Right lobe of liver (tissue), 6 donors: ENCODE data around the gene INVS. TPM values are rescaled to one million over a fixed set of nuclear protein-coding genes. Genes with fewer than 3 reads are reported as not detected.

Source experiments
- ATAC-seq, 4 donors: fragments of 200-7000 bp; cut with Tn5 transposase; one replicate each; pipeline ENCODE4 v1.9.1; 2020; ENCODE audit warnings: mild to moderate bottlenecking in 4 of 4, moderate library complexity in 4 of 4
- DNase-seq, 3 donors: peaks; one replicate each; pipeline ENCODE4 v3.0.0-alpha.2; 2020
- H3K27ac ChIP-seq, 3 donors: fragments of 200-600 bp; one replicate each; pipeline ENCODE4 v1.8.0; 2022
- H3K27me3 ChIP-seq, 2 donors: fragments of 200-600 bp; one replicate each; pipeline ENCODE4 v1.8.0; 2022
- H3K36me3 ChIP-seq, 4 donors: fragments of 200-600 bp; sonication (generic) in 1 of 4; one replicate each; pipeline versions ENCODE4 v1.5.1 to v1.8.0; 2017 to 2022; ENCODE audit warnings: control low read depth in 1 of 4
- H3K4me1 ChIP-seq, 4 donors: fragments of 200-600 bp; sonication (generic) in 1 of 4; one replicate each; pipeline versions ENCODE4 v1.5.1 to v1.8.0; 2017 to 2022; ENCODE audit warnings: control low read depth in 1 of 4
- H3K4me3 ChIP-seq, 3 donors: fragments of 200-600 bp; one replicate each; pipeline ENCODE4 v1.8.0; 2022
- H3K9me3 ChIP-seq, 4 donors: fragments of 200-600 bp; sonication (generic) in 1 of 4; one replicate each; pipeline versions ENCODE4 v1.5.1 to v1.8.0; 2017 to 2022; ENCODE audit warnings: control low read depth in 1 of 4
- CTCF ChIP-seq, 4 donors: fragments of 200-600 bp in 3 of 4; fragments of 450-650 bp in 1 of 4; IDR thresholded peaks; one replicate each; pipeline versions ENCODE4 v1.5.1 to v1.8.0; 2016 to 2022; ENCODE audit warnings: antibody characterized with exemption in 4 of 4, mild to moderate bottlenecking in 2 of 4
- POLR2A ChIP-seq: fragments of 450-650 bp; IDR thresholded peaks from one replicate; pipeline ENCODE4 v1.6.1; 2017; ENCODE audit warnings: antibody characterized with exemption, mild to moderate bottlenecking
- WGBS: methylation state at CpG from one replicate; pipeline ENCODE4 v1.1.6; 2018; ENCODE audit warnings: low coverage, low lambda C conversion rate; ENCODE audit not compliant: insufficient coverage; ENCODE audit errors: missing lambda C conversion rate; 5-methylcytosine and 5-hydroxymethylcytosine counted together
- intact Hi-C, 2 donors: fragments of 100-400 bp; cut with DNase I; formaldehyde crosslinking; loops; one replicate each; pipeline versions ENCODE4 v1.11.2 to v1.14.1; 2022
- total RNA-seq, 6 experiments: library from RNA; depleted of rRNA in 2 of 6; stranded (reverse); fragments of >200 nt in 2 of 6; fragmentation: NEBNext Ultra II Directional in 3 of 6; extraction: Animal tissue kit (Norgen Biotek cat#: 25700) in 3 of 6; gene quantifications; one replicate each; pipeline versions ENCODE4 v1.1.0 to v1.2.4, GENCODE V29; 2016 to 2023
- donor health status: DM: no; HTN: yes; CAD: no.
- donor health status: DM: no; HTN: no; CAD: no.
- donor health status: DM: no; HTN: no; CAD: no.
- donor health status: DM: no; HTN: yes; CAD: no.
- donor health status: DM: no; HTN: yes; CAD: no.

The INVS gene
- total RNA-seq, 6 experiments from 2014 or later = 10.6 to 23.2 (median 16.8) TPM

GRCh38 chr9:100296407-100296806, 197.4 kb downstream of the INVS start:
- no peaks in the 10 kb centered on the region for H3K27me3 ChIP-seq
- H3K27ac ChIP-seq = no peak overlapping the region
- DNase-seq = no peak
- TF ChIP-seq CTCF (IDR thresholded peaks at IDR 0.05) (no peak), POLR2A (no peak)
- H3K4me1 ChIP-seq = peaks cover 0 to 35% (median 6%) of the 10 kb centered on the region in 4 donors
- peaks cover 0 to 26% (median 12%) of the 10 kb centered on the region in 4 donors for H3K36me3 ChIP-seq
- no peaks in the 10 kb centered on the region for H3K9me3 ChIP-seq
- 65% methylated on average over 4 of the region's 4 CpGs for WGBS
- intact Hi-C loops = no loop called here
- ATAC-seq = peak; percentile 42 to 54 (median 47)
- H3K4me3 ChIP-seq = no peak overlapping the region

GRCh38 chr9:100298378-100298777, 199.3 kb downstream of the INVS start:
- intact Hi-C loops = no loop called here
- Histone ChIP-seq H3K4me1 (peaks cover 0 to 35% (median 6%) of the 10 kb centered on the region in 4 donors), H3K27ac (no peak overlapping the region), H3K27me3 (no peaks in the 10 kb centered on the region), H3K4me3 (no peak overlapping the region), H3K9me3 (no peaks in the 10 kb centered on the region), H3K36me3 (peaks cover 0 to 23% (median 10%) of the 10 kb centered on the region in 4 donors)
- DNase-seq = no peak
- TF ChIP-seq CTCF (IDR thresholded peaks at IDR 0.05) = no peak
- no peak for TF ChIP-seq POLR2A
- 95% methylated on average over 3 of the region's 3 CpGs for WGBS
- ATAC-seq = no peak

GRCh38 chr9:100303747-100304146, 204.7 kb downstream of the INVS start:
- WGBS = 93% methylated on average over 2 of the region's 3 CpGs
- Histone ChIP-seq H3K27me3 (no peaks in the 10 kb centered on the region), H3K36me3 (peaks cover 0 to 19% (median 7%) of the 10 kb centered on the region in 4 donors), H3K4me1 (peaks cover 0 to 5% (median 0%) of the 10 kb centered on the region in 4 donors), H3K9me3 (no peaks in the 10 kb centered on the region), H3K4me3 (no peak overlapping the region), H3K27ac (no peak overlapping the region)
- DNase-seq (no peak), ATAC-seq (no peak)
- TF ChIP-seq POLR2A = no peak
- no peak for TF ChIP-seq CTCF (IDR thresholded peaks at IDR 0.05)
- intact Hi-C loops = no loop called here

- WGBS = 100% methylated on average over 1 of the region's 1 CpG
- peaks cover 0 to 7% (median 4%) of the 10 kb centered on the region in 4 donors for H3K36me3 ChIP-seq
- no peak for TF ChIP-seq POLR2A
- no peak for TF ChIP-seq CTCF (IDR thresholded peaks at IDR 0.05)
- DNase-seq (no peak), ATAC-seq (no peak)
- H3K4me3 ChIP-seq = no peak overlapping the region
- no peaks in the 10 kb centered on the region for H3K27me3 ChIP-seq
- no peak overlapping the region for H3K27ac ChIP-seq
- intact Hi-C loops = no loop called here
- peaks cover 0 to 11% (median 0%) of the 10 kb centered on the region in 4 donors for H3K4me1 ChIP-seq
- H3K9me3 ChIP-seq = no peaks in the 10 kb centered on the region
Observed at GRCh38 chr9:100306283-100306682, 207.2 kb downstream of the INVS start.

- H3K4me1 ChIP-seq = peaks cover 0 to 11% (median 0%) of the 10 kb centered on the region in 4 donors
- no peak for ATAC-seq
- H3K4me3 ChIP-seq = no peak overlapping the region
- no peaks in the 10 kb centered on the region for H3K27me3 ChIP-seq
- WGBS = 45% methylated on average over 2 of the region's 2 CpGs
- no peaks in the 10 kb centered on the region for H3K9me3 ChIP-seq
- no peak overlapping the region for H3K27ac ChIP-seq
- H3K36me3 ChIP-seq = peaks cover 0 to under 1% (median 0%) of the 10 kb centered on the region in 4 donors
- intact Hi-C loops = no loop called here
- TF ChIP-seq CTCF (IDR thresholded peaks at IDR 0.05) (no peak), POLR2A (no peak)
- no peak for DNase-seq
Observed at GRCh38 chr9:100307080-100307479, 208.0 kb downstream of the INVS start.
